ENCODE measurements around the gene ADO.

Gene ADO

DNA sequence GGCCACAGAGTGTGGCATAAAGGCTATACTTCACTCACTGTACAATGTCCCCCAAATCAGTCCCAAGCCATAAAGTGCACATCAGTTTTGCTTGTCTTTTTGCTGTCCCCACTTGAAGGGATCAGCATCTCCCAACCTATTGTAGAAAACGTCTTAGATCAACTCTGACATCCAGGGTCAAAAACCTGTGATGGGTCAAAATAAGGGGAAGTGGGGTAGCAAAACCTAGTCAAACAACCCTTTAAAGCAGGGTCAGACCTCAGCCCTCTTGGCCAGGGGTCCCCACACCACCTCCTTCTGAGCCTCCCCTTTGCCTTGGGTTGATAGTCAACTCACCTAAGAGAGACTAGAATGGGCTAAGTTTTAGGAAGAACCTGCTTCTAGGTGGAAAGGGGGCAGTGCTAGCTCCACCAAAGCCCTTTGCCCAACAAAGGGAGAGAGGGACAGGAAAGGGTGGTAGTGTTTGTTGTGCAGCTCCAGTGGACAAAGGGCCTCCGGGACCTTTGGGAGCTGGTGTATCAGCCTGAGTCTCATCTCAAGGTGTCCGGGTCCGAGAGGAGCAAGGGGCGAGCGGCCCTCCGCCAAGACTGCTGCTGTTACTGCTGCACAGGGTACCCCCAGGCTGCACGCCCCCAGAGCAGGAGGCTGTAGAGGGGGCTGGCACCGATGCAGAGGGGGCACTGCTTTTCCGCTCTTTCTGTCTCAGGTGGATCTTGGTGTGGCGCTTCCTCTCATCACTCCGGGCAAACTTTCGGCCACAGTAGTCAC is 8.3 kb downstream of the ADO start:
- CTCF ChIA-PET: no interaction called here
- POLR2A ChIA-PET (ENCODE audit: low non-redundant PET): no interaction called here

DNA sequence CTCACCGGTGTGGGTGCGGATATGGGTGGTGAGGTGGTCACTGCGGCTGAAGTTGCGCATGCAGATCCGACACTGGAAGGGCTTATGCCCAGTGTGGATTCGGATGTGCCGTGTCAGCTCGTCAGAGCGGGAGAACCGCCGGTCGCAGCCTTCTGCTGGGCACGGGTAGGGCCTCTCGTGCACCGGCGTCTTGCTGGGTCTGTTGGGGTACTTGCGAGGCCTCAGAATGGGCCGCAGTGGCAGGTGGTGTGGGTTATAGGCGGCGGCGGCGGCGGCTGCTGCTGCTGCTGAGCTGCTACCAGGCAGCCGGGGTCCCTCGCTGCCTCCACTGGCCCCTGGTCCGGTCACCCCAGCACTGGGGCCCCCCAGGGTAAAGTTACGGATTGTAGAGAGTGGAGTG is 8.9 kb downstream of the ADO start:
- POLR2A ChIA-PET (ENCODE audit: low non-redundant PET): no interaction called here
- TF ChIP-seq, protein P1, sequence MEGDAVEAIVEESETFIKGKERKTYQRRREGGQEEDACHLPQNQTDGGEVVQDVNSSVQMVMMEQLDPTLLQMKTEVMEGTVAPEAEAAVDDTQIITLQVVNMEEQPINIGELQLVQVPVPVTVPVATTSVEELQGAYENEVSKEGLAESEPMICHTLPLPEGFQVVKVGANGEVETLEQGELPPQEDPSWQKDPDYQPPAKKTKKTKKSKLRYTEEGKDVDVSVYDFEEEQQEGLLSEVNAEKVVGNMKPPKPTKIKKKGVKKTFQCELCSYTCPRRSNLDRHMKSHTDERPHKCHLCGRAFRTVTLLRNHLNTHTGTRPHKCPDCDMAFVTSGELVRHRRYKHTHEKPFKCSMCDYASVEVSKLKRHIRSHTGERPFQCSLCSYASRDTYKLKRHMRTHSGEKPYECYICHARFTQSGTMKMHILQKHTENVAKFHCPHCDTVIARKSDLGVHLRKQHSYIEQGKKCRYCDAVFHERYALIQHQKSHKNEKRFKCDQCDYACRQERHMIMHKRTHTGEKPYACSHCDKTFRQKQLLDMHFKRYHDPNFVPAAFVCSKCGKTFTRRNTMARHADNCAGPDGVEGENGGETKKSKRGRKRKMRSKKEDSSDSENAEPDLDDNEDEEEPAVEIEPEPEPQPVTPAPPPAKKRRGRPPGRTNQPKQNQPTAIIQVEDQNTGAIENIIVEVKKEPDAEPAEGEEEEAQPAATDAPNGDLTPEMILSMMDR (conservative IDR thresholded peaks at IDR 0.05; ENCODE audit: low read depth): no peak
- no peak for DNase-seq (ENCODE audit: low spot score)
- no peak overlapping the region for H3K27ac ChIP-seq
- CTCF ChIA-PET: no interaction called here

More for the DNA sequence above, 8.3 kb downstream of the ADO start:
- DNase-seq (ENCODE audit: low spot score): no peak
- no peak overlapping the region for H3K27ac ChIP-seq
- TF ChIP-seq, protein P1 (conservative IDR thresholded peaks at IDR 0.05; ENCODE audit: low read depth): no peak

- TF ChIP-seq, protein P1 (conservative IDR thresholded peaks at IDR 0.05; ENCODE audit: low read depth): no peak
- CTCF ChIA-PET: no interaction called here
- no peak for DNase-seq (ENCODE audit: low spot score)
- POLR2A ChIA-PET (ENCODE audit: low non-redundant PET): interaction anchor here (0.5 kb wide), 1 partner anchor 345 kb away, joined by 3 read pairs; no protein-coding TSS in a partner anchor
- no peak overlapping the region for H3K27ac ChIP-seq
These were observed 9.5 kb downstream of the ADO start for GRCh38 chr10:62813981-62814380.

DNA sequence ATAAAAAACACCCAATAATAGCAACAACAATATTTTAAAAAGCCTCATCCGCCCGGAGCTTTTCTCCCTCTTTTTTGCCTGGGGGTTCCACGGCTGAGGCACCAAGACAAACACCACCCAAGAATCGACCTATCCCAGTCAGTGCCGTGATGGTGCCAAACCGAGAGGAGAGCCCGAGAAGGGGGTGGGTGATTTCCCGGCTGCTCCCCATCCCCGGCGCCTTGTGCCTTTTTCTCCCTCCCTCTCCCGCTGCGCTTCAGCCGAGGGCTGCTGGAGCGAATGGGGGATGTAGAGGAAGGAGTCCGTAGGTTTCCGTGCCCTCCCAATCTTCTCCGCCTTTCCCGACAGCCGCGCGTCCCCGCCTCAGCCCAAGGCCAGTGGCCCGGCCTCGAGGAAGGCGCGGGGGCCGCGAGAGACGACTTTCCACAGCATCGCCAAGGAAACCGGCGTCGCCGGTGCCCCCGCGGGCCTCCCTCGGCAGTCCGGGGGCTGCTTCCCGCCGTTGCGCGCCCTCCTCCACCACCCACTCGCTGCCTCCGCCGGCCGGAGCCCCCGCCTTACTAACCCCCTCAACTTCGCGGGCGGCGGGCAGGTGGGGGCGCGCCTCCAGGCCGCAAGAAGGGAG is 10.3 kb downstream of the ADO start:
- POLR2A ChIA-PET (ENCODE audit: low non-redundant PET): no interaction called here
- CTCF ChIA-PET: interaction anchor here (0.6 to 0.7 kb wide), 2 partner anchors 273 to 708 kb away, joined by 3 to 6 read pairs; no protein-coding TSS in a partner anchor
- DNase-seq (ENCODE audit: low spot score): no peak

GRCh38 chr10:62815381-62816075 is 11.0 kb downstream of the ADO start:
- ChIA-PET CTCF (interaction anchor here (0.6 to 0.7 kb wide), 2 partner anchors 273 to 707 kb away, joined by 3 to 6 read pairs; no protein-coding TSS in a partner anchor), POLR2A (ENCODE audit: low non-redundant PET) (no interaction called here)
- no peak for DNase-seq (ENCODE audit: low spot score)
- TF ChIP-seq, protein P1 (conservative IDR thresholded peaks at IDR 0.05; ENCODE audit: low read depth): no peak
- H3K27ac ChIP-seq: no peak overlapping the region

More for the DNA sequence above, 10.3 kb downstream of the ADO start:
- H3K27ac ChIP-seq: no peak overlapping the region
- TF ChIP-seq, protein P1 (conservative IDR thresholded peaks at IDR 0.05; ENCODE audit: low read depth): no peak

- peak overlapping the region; percentile 68; the same call in 1 of the 2 replicates for H3K27ac ChIP-seq
- ChIA-PET CTCF (no interaction called here), POLR2A (ENCODE audit: low non-redundant PET) (no interaction called here)
- TF ChIP-seq, protein P1 (conservative IDR thresholded peaks at IDR 0.05; ENCODE audit: low read depth): no peak
- DNase-seq (ENCODE audit: low spot score): no peak
These were observed 11.5 kb downstream of the ADO start for GRCh38 chr10:62816076-62816330.
